ENCODE measurements around the gene PRSS56.

Gene PRSS56

GRCh38 chr2:232573042-232573441, 52.9 kb downstream of the PRSS56 start:
- Histone ChIP-seq H3K9me3 (ENCODE audit: control insufficient read depth, low read length) (no peaks in the 10 kb centered on the region), H3K27me3 (replicated peaks; ENCODE audit: control insufficient read depth, insufficient read depth, low read length) (no peaks in the 10 kb centered on the region), H3K4me3 (ENCODE audit: low read length) (no peak overlapping the region), H3K9ac (ENCODE audit: low read length) (no peak overlapping the region), H3K4me1 (ENCODE audit: control insufficient read depth, insufficient read depth, low read length) (peaks cover 36% of the 10 kb centered on the region), H3K36me3 (ENCODE audit: control insufficient read depth, insufficient read depth, low read length, severe bottlenecking) (peaks cover 52% of the 10 kb centered on the region)
- no peak for DNase-seq (ENCODE audit: low read depth)

DNA sequence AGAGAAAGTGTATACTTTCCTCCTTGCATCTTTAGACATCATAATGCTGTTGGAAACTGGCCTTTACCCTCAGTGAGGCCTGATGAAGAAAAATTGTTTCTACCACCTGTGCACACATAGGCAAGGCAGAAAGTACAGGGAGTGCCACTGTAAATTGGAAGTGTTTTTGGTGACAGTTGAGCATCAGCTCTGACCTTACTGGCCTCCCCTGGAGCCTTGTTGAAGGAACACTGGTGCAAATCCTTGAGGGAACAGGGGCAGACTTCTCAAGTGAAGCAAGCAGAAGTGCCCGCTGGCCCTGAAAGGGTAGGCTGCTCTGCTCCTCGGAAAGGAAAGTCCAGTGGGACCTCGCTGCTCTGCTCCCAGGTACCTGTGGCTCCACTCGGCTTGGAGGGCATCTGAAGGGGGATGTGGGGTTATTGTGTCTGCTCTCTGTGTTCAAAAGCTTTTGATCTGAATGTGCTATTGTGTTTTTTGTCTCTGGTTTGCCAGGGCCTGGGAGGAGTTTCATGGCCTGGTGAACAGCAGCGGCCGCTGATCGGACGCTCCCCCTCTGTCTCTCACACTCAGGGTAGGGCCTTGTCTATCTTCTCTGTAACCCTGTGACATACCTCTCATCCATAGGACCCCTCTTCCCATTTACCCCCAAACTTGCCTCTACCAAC, 53.7 kb downstream of the PRSS56 start:
- peaks cover 43% of the 10 kb centered on the region for H3K36me3 ChIP-seq (ENCODE audit: control insufficient read depth, insufficient read depth, low read length, severe bottlenecking)
- H3K4me1 ChIP-seq (ENCODE audit: control insufficient read depth, insufficient read depth, low read length), result peaks cover 28% of the 10 kb centered on the region
- H3K9ac ChIP-seq (ENCODE audit: low read length), result peak overlapping the region; percentile 32
- DNase-seq (ENCODE audit: low read depth), result no peak
- no peak overlapping the region for H3K4me3 ChIP-seq (ENCODE audit: low read length)
- no peaks in the 10 kb centered on the region for H3K27me3 ChIP-seq (replicated peaks; ENCODE audit: control insufficient read depth, insufficient read depth, low read length)
- H3K9me3 ChIP-seq (ENCODE audit: control insufficient read depth, low read length), result no peaks in the 10 kb centered on the region

GRCh38 chr2:232574674-232575403, 54.7 kb downstream of the PRSS56 start:
- peak; percentile 88 for DNase-seq (ENCODE audit: low read depth)
- H3K4me1 ChIP-seq (ENCODE audit: control insufficient read depth, insufficient read depth, low read length), result peaks cover 28% of the 10 kb centered on the region
- H3K9me3 ChIP-seq (ENCODE audit: control insufficient read depth, low read length), result no peaks in the 10 kb centered on the region
- no peak overlapping the region for H3K4me3 ChIP-seq (ENCODE audit: low read length)
- H3K9ac ChIP-seq (ENCODE audit: low read length), result peak overlapping the region; percentile 32
- peaks cover 34% of the 10 kb centered on the region for H3K36me3 ChIP-seq (ENCODE audit: control insufficient read depth, insufficient read depth, low read length, severe bottlenecking)
- no peaks in the 10 kb centered on the region for H3K27me3 ChIP-seq (replicated peaks; ENCODE audit: control insufficient read depth, insufficient read depth, low read length)

Measured in adipocyte (in vitro differentiated cells).